GM10847 (cell line): ENCODE measurements around the gene PET100.

Experiments
- POLR2A ChIP-seq: IDR thresholded peaks from 2 replicates; pipeline ENCODE4 v1.6.1; 2011; ENCODE audit not compliant: insufficient read length; ENCODE audit errors: extremely low read depth

PET100 gene

GRCh38 chr19:7674010-7675005 lies 44.7 kb downstream of the PET100 start:
- TF ChIP-seq POLR2A, result no peak

GRCh38 chr19:7676376-7676775 lies 46.8 kb downstream of the PET100 start:
- TF ChIP-seq POLR2A, result no peak

GRCh38 chr19:7676854-7677253 lies 47.3 kb downstream of the PET100 start, which contains the start of gene MCEMP1:
TSS of gene MCEMP1 (plus strand) at chr19:7677090. CDS start at chr19:7677121, 31 bp downstream.
- TF ChIP-seq POLR2A, result no peak

- TF ChIP-seq POLR2A, result no peak
These were observed 48.2 kb downstream of the PET100 start for GRCh38 chr19:7677669-7678311.

- TF ChIP-seq POLR2A, result no peak
These were observed 49.6 kb downstream of the PET100 start for GRCh38 chr19:7678971-7679751.

- no peak for TF ChIP-seq POLR2A
These were observed 50.4 kb downstream of the PET100 start for GRCh38 chr19:7679771-7680605.

- peak; percentile 37 for TF ChIP-seq POLR2A
These were observed 51.2 kb downstream of the PET100 start, which contains the start of gene TRAPPC5 for GRCh38 chr19:7680606-7681339. TSS of gene TRAPPC5 (plus strand) at chr19:7680833. CDS start at chr19:7682254, 1,421 bp downstream.
